Activated gamma-delta T cell treated with anti-CD3 and anti-CD28 coated beads, Interleukin-2, amount 50 U/mL, for 16 hours (primary cell): ENCODE measurements around the gene GMDS.

Experiments
- DNase-seq: peaks from one replicate; pipeline ENCODE4 v3.0.0-alpha.2; 2020; ENCODE audit warnings: low read depth

The GMDS gene

DNA sequence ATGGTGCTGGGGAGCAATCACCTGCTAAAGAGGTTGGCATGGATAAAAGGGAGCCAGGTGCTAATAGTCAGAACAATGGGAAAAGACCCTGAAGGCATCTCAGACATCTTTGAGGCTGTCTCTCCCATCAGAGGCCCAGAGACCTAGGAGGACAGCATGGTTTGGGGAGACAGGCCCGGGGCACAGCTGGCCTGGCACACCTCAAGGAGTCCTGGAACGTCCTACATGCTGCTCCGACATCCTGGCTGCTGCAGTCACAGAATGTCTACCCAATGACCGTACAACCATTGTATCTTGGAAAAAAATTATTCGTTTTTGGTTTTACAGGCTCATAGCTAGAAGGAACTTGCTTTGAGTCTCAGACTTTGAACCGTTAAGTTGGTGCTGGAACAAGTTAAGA lies 4.4 kb downstream of the GMDS start:
- DNase-seq: no peak

DNA sequence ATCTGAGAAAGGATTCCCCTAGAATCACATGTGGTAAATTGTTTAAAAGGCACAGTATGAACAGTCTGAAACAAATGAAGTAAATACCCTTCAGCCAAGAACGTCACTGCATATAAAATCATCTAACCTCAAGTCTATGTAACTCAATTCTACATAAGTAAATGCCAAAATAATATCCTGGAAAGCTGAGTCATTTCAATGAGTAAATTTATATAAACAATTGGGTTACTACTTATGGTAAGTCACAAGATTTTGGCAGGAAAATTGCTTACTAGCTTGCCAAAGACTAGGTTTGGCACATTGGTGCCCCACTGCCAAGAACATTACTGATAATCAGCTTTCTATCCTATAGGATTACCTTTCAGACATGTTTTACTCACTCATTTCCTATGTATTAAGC lies 8.4 kb downstream of the GMDS start:
- DNase-seq: no peak

DNA sequence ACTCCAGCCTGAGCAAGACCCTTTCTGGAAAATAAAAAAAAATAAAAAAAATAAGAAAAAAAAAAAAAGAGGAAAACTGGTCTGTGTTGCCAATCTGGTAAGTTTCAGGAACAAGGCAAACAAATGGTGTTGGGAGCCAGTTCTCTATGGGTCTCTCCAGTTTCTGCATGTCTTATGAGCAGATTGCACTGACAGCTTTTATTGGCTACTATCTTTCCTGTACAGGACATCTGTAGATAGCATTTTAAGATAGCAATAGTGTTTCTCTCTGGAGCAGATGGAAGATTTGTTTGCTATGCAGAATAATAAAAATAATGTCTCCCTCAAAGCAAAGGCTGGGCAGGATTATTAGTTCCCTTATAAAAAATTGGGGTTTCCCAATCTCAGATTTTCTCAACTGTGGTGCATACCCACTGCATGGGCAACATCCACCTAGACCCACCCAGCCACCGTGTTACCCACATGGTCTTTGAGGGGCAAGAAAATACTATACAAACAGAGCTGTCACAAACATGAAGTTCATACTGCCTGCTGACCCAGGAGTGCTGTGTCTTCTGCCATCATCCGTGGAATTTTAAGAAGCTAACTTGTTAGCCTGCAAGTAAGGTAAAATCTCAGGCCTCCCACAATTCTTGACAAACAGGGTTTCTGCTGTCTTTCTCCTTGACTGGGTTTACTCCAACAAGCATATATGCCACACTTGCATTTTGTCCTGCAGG lies 9.5 kb downstream of the GMDS start:
- DNase-seq: no peak

DNA sequence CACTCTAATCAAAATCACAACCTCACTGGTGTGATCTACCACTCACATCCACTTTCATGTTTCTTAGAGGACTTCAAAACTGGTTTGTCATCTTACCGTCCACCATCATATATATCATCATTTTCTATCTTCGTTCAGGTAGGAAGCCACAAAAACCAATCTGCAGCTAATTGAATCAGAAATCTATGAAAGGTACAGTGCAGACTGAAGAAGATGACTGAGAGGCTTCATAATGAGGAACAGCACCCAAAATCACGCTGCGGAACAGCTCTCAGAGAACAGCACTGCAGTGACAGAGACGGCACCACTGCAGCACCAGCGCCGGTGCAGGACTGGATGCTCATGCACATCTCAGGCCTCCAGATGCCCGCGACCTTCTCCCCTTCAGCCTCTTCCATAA lies 13.0 kb downstream of the GMDS start:
- no peak for DNase-seq

DNA sequence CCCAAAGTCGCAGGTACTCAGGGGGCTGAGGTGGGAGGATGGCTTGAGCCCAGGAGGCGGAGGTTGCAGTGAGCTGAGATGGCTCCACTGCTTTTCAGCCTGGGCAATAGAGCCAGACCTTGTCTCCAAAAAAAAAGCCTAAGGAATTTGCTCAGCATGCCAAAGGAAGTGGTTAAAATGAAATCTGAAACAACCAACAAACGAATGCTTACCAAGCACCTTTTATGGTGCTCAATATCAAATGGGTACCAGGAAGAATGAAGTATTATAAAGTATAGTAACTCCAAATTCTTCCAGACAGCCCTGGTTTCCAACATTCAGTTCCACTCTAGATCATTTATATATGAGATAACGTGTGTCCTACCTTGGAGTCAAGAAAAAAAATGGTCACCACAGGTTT lies 14.0 kb downstream of the GMDS start:
- DNase-seq: no peak

DNA sequence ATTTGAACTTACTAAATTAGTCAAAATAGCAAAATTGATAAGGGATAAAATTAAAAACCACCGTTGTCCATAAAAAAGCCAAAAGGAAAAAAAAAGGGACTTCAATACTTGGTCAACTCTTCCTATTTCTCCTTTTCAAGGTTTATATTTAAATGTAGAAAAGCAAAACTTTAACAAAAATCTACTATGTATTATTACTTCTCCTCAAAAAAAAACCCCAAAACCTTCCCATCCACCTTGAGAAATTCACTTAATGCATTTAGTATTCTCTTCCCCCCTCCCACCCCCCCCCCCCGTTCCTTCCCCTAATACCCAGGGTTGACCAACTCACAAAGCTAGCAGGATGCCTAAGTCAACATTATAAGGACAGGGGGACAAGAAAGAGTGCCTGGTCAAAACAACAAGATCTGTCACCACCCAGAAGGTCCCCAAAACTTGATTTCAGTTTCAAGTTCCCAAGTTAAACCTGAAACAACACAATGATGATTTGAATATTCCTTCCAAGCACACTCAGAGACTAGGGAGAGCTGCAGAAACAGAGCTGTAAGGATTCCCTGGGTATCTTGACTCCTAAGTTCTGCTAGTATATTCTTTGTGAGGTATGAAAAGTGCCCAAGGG lies 14.6 kb downstream of the GMDS start:
- no peak for DNase-seq

DNA sequence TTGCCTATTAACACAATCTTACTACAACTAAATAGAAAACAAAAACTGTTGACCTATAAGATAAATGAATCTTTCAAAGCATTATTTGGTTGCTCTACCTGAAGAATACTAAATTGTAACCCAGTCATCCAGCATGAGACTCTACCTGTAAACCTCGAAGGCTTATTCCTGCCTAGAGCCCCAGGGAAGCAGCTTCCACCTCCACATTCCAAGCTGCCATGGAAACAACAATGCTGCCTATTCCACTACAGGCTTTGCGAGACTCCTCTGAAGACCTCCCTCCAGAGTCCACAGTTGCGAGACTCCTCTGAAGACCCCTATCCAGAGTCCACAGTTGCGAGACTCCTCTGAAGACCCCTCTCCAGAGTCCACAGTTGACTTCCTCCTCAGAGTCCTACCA lies 15.7 kb downstream of the GMDS start:
- DNase-seq: no peak

DNA sequence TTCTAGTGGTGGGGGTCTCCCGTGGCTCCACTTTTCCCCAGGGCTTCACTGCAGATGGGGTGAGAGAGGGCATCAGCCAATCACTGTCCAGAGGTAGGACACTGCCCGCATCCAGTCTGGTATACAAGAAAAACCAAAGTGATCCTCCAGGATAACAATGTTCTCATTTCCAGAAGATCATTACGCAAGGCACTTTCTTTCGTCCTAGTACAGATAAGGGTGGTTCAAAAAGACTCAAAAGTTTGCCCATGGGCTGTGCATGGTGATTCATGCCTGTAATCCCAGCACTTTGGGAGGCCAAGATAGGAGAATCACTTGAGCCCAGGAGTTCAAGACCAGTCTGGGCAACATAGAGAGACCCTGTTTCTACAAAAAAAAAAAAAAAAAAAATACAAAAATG lies 16.4 kb downstream of the GMDS start:
- no peak for DNase-seq

DNA sequence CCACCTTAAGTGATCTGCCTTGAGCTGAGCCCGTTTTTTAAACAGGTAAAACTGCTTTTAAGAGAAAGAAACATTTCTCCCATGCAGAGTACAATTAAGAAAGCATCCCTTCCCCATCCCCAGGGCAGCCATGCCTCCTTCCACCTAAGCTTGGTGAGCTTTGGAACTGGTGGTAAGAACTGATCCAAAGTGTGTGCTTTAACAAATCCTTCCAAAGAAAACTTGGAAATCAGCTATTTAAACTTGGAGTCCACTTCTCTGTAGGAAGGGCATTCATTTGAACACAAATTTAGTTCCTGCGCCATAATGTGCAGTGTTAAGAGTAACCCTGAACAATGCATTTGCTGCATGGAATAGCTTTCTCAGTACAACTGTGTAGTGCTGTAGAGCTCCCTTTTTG lies 17.0 kb downstream of the GMDS start:
- no peak for DNase-seq

DNA sequence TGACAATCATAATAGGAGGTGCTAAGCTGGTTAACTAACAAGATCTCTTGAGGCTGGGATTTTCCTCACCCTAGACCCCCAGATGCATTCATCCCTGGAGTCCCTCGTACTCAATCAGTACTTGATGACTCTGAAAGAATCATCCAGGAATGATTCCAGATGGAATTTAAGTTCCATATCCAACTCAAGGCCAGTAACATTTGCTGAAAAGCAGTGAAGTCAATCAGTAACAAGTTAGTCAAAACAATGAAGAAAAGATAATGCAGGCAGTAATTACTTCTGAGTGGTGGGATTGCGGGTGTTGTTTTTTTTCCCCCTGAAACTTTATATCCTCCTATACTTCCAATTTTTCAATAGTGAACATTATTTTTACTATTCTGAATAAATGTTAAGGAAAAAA lies 18.6 kb downstream of the GMDS start:
- no peak for DNase-seq

DNA sequence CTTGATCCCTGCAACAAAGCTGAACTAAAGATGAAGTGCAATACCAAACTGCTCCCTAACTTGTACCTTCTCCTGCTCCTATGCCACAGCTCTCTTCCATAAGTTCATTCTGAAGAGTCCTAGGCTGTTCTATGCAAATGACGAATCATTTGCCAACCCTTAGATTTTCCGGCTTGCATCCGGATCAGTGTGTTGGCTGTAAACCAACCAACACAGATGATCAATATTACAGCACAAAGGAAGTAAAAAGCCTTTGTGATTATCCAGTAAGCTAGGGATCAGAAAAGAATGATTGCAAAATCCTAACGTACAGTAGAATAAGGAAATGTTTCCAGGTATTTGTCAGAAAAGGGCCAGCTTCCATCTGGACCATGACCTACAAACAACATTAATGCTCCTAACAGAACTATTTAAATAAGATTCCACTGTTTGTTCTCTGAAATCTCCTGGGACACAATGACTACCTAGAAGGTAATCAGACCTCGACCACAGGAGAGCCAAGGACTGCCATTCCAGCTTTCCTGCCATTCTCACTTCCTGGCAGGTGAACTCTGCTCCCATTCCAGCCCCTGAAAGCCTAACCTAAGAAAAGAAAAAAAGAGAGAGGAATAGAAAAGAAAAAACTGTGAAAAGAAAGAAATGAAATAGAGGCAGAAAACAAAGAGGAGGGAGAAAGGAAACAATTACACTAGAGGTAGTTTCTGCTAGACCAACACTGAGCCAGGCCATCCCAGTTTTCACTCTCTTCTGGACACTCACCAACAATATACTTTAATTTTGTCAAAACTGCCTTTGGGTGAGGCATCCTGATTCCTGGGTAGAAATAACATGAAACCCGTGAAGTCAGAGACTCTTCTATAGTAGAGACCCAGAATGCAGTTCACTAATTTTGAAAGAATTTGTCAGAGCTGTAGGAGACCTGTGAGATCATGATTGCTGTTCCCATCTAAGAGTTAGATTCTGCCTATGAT lies 19.7 kb downstream of the GMDS start:
- no peak for DNase-seq

DNA sequence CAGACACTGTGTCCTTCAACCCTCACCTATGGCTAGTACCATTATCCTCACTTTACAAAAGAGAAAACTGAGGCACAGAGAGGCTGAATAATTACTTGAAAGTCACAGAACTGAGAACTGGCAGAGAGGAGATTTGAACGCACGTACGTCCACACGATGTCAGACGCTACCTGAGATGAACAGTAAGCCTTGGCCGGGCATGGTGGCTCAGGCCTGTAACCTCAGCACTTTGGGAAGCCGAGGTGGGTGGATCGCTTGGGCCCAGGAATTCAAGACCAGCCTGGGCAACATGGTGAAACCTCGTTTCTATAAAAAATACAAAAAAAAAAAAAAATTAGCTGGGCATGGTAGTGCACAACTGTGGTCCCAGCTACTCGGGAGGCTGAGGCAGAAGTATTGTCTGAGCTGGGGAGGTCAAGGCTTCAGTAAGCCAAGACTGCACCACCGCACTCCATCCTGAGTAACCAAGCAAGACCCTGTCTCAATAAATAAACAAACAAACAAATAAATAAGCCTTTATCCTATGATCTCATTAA lies 20.5 kb downstream of the GMDS start:
- DNase-seq: no peak

DNA sequence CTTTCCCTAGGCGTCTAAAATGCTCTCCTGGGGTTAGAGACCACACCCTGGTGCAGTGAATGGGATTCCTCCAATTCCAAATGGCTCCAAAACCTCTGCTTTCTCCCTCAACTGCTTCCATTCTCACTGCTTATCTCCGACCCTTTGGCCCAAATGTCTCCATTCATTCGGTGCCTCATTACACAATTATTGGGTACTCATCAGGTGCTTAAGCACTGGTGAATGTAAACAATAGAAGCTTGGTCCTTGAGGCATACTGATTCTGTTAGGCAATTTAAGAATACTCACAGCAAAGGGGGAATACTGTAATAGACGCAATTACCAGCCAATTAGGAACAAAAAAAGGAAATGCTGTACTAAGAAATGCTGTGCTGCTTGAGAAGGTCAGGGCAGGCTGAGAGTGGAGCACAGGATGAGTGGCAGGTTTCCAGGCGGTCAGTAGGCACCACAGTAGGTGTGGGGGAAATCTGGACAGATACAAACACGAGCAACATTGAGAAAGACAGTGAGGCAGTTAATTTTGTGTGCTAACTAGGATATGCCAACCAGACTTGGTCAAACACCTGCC lies 23.0 kb downstream of the GMDS start:
- DNase-seq: no peak

DNA sequence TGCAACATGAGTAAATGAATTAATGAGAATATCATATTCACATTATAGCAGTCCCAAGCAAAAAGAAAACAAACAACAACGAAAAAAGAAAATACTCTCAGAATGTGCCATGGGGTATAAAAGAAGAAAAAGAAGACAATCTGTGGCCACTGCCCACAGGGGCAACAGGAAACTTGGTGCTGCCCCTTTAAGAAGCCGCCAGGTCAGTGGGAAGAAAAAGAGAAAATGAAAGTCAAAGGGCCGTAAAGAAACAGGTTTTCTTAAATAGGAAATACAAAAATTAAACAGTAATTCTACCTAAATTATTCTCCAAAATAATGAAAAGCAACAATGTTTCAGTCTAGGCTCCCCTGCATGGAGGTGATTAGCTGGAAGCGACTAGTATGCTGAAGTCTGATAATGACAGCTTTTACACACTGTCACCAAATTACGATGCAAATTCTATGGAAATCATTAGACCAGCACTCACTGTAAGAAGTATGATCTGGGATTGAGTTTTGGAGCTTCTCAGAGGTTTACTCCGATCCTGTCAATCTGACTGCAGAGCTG lies 23.6 kb downstream of the GMDS start:
- DNase-seq: no peak

DNA sequence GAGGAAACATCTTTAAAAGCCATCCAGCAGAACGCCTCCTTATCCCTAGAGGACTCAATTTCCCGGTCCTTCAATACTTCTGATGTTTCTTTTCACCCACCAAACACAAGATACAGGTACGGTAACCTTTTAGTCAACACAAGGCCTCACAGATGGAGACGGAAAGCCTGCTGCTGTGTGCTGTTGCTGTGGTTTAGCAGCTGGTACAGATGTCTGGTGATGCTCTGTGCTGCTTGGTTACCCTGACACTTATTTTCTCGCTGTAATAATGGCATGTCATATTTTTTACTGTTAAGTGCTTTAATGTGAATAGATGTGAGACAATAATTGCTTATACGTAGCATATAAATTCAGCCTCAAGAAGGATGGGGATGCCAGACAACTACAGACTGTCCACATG lies 25.3 kb downstream of the GMDS start:
- no peak for DNase-seq

DNA sequence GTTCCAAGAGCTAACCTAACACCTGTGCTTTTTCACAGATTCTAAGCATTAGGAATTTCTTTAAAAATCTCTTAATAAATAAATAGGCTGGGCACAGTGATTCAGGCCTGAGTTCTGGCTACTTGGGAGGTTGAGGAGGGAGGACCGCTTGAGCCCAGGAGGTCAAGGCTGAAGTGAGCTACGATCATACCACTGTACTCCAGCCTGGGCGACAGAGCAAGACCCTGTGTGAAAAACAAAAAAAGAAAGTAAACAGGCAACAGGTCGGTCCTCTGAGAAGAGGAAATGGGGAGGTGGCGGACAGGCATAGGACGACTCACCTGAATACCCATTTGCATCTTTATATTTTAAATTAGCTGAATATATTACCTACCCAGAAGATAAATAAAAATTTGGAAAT lies 26.5 kb downstream of the GMDS start:
- DNase-seq: no peak

DNA sequence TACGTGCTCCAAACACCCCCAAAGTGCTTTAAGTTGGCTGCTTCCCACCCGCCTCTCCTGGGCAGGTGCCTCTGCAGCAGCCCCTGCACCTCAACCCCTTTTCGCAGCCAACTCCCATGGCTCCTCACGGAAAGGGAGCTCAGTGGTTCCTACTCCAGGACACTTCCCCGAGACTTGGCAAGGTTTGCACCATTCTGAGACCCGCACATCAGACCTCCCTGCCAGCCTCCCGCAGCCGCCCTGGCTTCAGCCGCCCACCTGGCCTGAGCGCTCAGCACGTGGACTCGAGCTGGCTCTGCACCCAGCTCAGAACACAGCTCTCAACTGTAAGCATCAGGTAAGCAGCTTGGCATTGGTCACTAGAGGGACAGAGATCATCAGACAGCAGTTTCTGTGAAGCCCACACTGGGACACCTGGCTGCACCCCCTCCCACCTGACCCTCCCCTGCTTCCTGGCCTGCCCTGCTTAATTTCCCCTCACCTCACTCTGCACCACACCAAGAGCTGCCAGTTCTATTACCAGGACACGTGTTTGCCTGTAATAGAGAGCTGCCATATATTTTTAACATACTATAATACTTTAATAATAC lies 28.5 kb downstream of the GMDS start:
- no peak for DNase-seq

DNA sequence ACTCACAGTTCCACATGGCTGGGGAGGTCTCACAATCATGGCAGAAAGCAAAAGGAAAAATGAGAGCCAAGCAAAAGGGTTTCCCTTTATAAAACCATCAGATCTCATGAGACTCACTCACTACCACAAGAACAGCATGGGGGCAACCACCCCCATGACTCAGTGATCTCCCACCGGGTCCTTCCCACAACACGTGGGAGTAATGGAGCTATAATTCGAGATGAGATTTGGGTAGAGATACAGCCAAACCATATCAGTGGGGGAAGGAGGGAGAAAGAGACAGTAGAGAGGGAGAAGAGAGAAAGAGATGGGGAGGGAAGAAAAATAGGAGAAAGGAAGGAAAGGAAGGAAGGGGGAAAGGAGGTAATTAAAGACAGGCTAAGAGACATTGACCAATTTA lies 30.1 kb downstream of the GMDS start:
- DNase-seq: no peak

DNA sequence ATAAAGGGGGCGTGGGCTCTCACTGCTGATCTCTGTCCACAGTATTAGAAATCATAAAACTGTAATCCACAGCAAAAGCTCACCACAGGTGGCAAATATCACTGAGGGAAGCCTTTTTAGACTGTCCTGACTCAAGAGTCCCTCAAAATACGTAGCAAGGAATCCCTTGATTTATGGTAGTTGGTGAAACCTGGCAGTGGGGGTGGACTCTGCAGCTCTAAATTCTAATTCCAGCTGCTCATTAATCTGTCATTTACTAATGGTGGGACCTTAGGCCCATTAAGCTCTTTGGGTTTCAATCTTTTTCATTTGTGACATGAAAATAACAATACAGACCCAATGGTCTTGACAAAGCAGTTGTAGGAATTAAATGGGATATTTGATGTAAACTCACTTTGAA lies 32.3 kb downstream of the GMDS start:
- DNase-seq: no peak

DNA sequence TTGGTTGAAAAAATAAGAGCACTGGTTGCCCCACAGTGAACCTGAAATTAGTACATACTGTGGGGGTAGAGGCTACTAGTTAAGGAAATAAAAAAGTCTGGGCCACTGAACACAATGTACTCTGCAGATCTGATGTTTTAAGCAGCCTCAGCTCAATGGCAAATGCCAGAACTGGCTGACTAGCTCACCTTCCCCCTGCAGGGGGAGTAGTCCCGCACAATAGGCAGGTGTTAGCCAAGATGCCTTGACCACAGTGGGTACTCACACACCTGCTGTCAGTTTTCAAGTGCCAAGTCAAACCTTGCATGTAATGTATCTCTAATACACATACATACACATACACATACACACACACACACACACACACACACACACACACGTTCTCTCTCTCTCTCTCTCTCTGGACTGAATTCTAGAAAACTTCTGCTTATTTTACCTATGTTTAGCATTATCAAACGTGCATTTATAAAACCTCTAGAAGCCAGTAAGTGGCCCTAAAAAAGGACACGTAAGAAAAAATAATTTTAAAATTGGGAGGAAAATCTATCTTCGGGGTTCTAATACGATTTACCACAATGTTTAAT lies 36.1 kb downstream of the GMDS start:
- no peak for DNase-seq

DNA sequence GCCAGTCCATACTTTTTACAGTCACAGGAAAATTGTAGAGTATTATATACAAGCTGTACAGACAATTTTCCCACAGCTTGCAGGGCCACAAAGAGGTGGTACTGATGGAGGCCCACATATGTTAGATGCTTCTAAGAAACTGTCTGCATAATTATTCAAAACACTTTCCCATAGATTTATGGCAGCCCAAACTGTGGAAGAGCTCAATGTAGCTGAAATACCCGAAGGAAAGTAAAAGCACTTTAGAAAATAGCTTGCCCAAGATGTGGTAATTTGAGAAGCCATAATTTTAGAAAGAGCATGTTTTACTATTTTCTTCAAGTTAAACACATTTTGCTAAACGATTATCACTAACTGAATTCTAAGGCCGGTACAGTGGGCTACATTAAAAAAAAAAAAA lies 36.9 kb downstream of the GMDS start:
- no peak for DNase-seq
